Body of pancreas (tissue), 4 donors: ENCODE results near the gene ALDH3A1.

Experiments used
- CTCF ChIP-seq, 7 experiments: fragments of 450-650 bp in 4 of 7; fragments of 200-600 bp in 3 of 7; sonication (generic) in 3 of 7; IDR thresholded peaks; one replicate each; pipeline ENCODE4 v1.5.1; 2016 to 2019; ENCODE audit warnings: antibody characterized with exemption in 7 of 7
- POLR2A ChIP-seq, 3 donors: fragments of 450-650 bp; IDR thresholded peaks; one replicate each; pipeline ENCODE4 v1.6.1; 2016; ENCODE audit warnings: antibody characterized with exemption in 3 of 3, mild to moderate bottlenecking in 2 of 3

DNA sequence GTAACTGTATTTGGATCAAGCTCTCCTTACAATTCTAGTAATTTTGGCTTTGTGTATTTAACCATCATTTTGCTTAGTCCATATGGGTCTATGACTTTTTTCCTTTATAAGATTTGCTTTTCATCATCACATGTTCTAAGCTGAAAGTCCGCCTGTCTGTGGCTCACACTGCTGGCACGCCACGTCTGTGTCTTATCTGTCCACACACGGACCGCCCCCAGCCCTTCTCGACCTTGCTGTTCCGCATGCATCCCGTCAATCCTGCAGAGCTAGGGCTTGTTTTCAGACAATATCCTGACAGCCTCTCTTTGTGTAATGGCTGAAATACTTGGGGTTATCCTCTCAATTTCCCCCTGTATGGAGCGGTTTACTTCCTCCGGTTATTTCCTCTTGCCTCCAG is 8.4 kb upstream of the ALDH3A1 start:
- TF ChIP-seq CTCF (IDR thresholded peaks at IDR 0.05) (no peak), POLR2A (IDR thresholded peaks at IDR 0.05) (no peak)
